ENCODE data around the gene FALEC. TPM values are rescaled to one million over a fixed set of nuclear protein-coding genes. Genes with fewer than 3 reads are reported as not detected.

Gene FALEC
- total RNA-seq, 1 experiment from 2014 or later: 0.59 TPM

- Histone ChIP-seq H3K4me1 (peaks cover 14% of the 10 kb centered on the region), H3K36me3 (ENCODE audit: control insufficient read depth, insufficient read depth, low read length) (no peaks in the 10 kb centered on the region; the same call in none of the 2 replicates), H3K27me3 (replicated peaks; ENCODE audit: control insufficient read depth, insufficient read depth, low read length) (no peaks in the 10 kb centered on the region), H3K4me3 (ENCODE audit: low read depth, low read length) (no peak overlapping the region), H3K9me3 (no peaks in the 10 kb centered on the region)
- no peak for DNase-seq
- Mint-ChIP-seq H3K27ac (ENCODE audit: unreplicated experiment) (no peak overlapping the region), H3K27me3 (ENCODE audit: insufficient read depth, unreplicated experiment) (no peaks in the 10 kb centered on the region), H3K4me1 (ENCODE audit: low read depth, unreplicated experiment) (peaks cover 9% of the 10 kb centered on the region), H3K36me3 (ENCODE audit: insufficient read depth, unreplicated experiment) (peaks cover 48% of the 10 kb centered on the region), H3K9me3 (ENCODE audit: unreplicated experiment) (no peaks in the 10 kb centered on the region), H3K4me3 (ENCODE audit: unreplicated experiment) (no peak overlapping the region)
- no TSS peak for BruUV-seq (replicated peaks)
- intact Hi-C loops (cut with micrococcal nuclease; ENCODE audit: unreplicated experiment): no loop called here
- no peak for TF ChIP-seq CTCF (IDR thresholded peaks at IDR 0.05; ENCODE audit: insufficient read depth in 1 of 2, low read depth in 1 of 2, low read length in 1 of 2, severe bottlenecking in 1 of 2, unreplicated experiment in 1 of 2)
- ChIA-PET CTCF (no interaction called here), POLR2A (no interaction called here)
These were observed 38.8 kb upstream of the FALEC start for GRCh38 chr1:150476754-150477153.

GRCh38 chr1:150477320-150477719, 38.2 kb upstream of the FALEC start:
- TF ChIP-seq CTCF (IDR thresholded peaks at IDR 0.05; ENCODE audit: insufficient read depth in 1 of 2, low read depth in 1 of 2, low read length in 1 of 2, severe bottlenecking in 1 of 2, unreplicated experiment in 1 of 2): no peak
- ChIA-PET CTCF (no interaction called here), POLR2A (no interaction called here)
- Mint-ChIP-seq H3K27me3 (ENCODE audit: insufficient read depth, unreplicated experiment) (no peaks in the 10 kb centered on the region), H3K36me3 (ENCODE audit: insufficient read depth, unreplicated experiment) (peaks cover 42% of the 10 kb centered on the region), H3K4me1 (ENCODE audit: low read depth, unreplicated experiment) (peaks cover 9% of the 10 kb centered on the region), H3K4me3 (ENCODE audit: unreplicated experiment) (no peak overlapping the region), H3K27ac (ENCODE audit: unreplicated experiment) (no peak overlapping the region), H3K9me3 (ENCODE audit: unreplicated experiment) (no peaks in the 10 kb centered on the region)
- Histone ChIP-seq H3K27me3 (replicated peaks; ENCODE audit: control insufficient read depth, insufficient read depth, low read length) (no peaks in the 10 kb centered on the region), H3K4me3 (ENCODE audit: low read depth, low read length) (no peak overlapping the region), H3K36me3 (ENCODE audit: control insufficient read depth, insufficient read depth, low read length) (no peaks in the 10 kb centered on the region; the same call in none of the 2 replicates), H3K9me3 (no peaks in the 10 kb centered on the region), H3K4me1 (peaks cover 14% of the 10 kb centered on the region)
- no peak for DNase-seq
- BruUV-seq (replicated peaks): no TSS peak
- intact Hi-C loops (cut with micrococcal nuclease; ENCODE audit: unreplicated experiment): no loop called here

GRCh38 chr1:150477733-150478132, 37.8 kb upstream of the FALEC start:
- H3K4me3 Mint-ChIP-seq (ENCODE audit: unreplicated experiment): no peak overlapping the region
- no peak overlapping the region for H3K27ac Mint-ChIP-seq (ENCODE audit: unreplicated experiment)

More at GRCh38 chr1:150477733-150478132, 37.8 kb upstream of the FALEC start:
- Histone ChIP-seq H3K36me3 (ENCODE audit: control insufficient read depth, insufficient read depth, low read length) (no peaks in the 10 kb centered on the region), H3K4me1 (peaks cover 14% of the 10 kb centered on the region), H3K27me3 (replicated peaks; ENCODE audit: control insufficient read depth, insufficient read depth, low read length) (no peaks in the 10 kb centered on the region), H3K9me3 (no peaks in the 10 kb centered on the region), H3K4me3 (ENCODE audit: low read depth, low read length) (no peak overlapping the region)
- no TSS peak for BruUV-seq (replicated peaks)
- TF ChIP-seq CTCF (IDR thresholded peaks at IDR 0.05; ENCODE audit: insufficient read depth in 1 of 2, low read depth in 1 of 2, low read length in 1 of 2, severe bottlenecking in 1 of 2, unreplicated experiment in 1 of 2): no peak
- intact Hi-C loops (cut with micrococcal nuclease; ENCODE audit: unreplicated experiment): no loop called here
- Mint-ChIP-seq H3K36me3 (ENCODE audit: insufficient read depth, unreplicated experiment) (peaks cover 38% of the 10 kb centered on the region), H3K4me1 (ENCODE audit: low read depth, unreplicated experiment) (peaks cover 9% of the 10 kb centered on the region), H3K9me3 (ENCODE audit: unreplicated experiment) (no peaks in the 10 kb centered on the region), H3K27me3 (ENCODE audit: insufficient read depth, unreplicated experiment) (no peaks in the 10 kb centered on the region)
- ChIA-PET POLR2A (no interaction called here), CTCF (no interaction called here)
- DNase-seq: no peak

Measured in Caco-2 (cell line).